Nephron (organoid): ENCODE results near the gene OR2T29.
"Not testable (repeated sequence)": the region's sequence is repeated elsewhere in the genome, so short reads cannot be mapped to it uniquely, and the experiment has no call there.

Experiments
- H3K27ac Mint-ChIP-seq, 3 experiments: 2 replicates each; pipeline ENCODE4 v1.8.0; 2020; ENCODE audit warnings: mixed read lengths in 3 of 3, mild to moderate bottlenecking in 2 of 3, moderate library complexity in 1 of 3
- H3K27me3 Mint-ChIP-seq: 2 replicates; pipeline ENCODE4 v1.8.0; 2021; ENCODE audit warnings: low read depth, mild to moderate bottlenecking, moderate library complexity, mixed read lengths
- H3K36me3 Mint-ChIP-seq: 2 replicates; pipeline ENCODE4 v1.8.0; 2020; ENCODE audit warnings: low read depth, mixed read lengths
- H3K4me1 Mint-ChIP-seq: 2 replicates; pipeline ENCODE4 v1.8.0; 2020; ENCODE audit warnings: mixed read lengths
- H3K4me3 Mint-ChIP-seq, 3 experiments: 2 replicates each; pipeline ENCODE4 v1.8.0; 2020; ENCODE audit warnings: mild to moderate bottlenecking in 3 of 3, mixed read lengths in 3 of 3, moderate library complexity in 2 of 3
- H3K9me3 Mint-ChIP-seq: 2 replicates; pipeline ENCODE4 v1.8.0; 2020; ENCODE audit warnings: mixed read lengths
- TF ChIP-seq, protein P1 (sequence below), 3 experiments: fragments of 200-600 bp; sonication (generic); IDR thresholded peaks; one replicate each; pipeline ENCODE4 v1.5.0; 2021; ENCODE audit warnings: antibody characterized with exemption in 3 of 3; ENCODE audit not compliant: unreplicated experiment in 3 of 3

The OR2T29 gene

DNA sequence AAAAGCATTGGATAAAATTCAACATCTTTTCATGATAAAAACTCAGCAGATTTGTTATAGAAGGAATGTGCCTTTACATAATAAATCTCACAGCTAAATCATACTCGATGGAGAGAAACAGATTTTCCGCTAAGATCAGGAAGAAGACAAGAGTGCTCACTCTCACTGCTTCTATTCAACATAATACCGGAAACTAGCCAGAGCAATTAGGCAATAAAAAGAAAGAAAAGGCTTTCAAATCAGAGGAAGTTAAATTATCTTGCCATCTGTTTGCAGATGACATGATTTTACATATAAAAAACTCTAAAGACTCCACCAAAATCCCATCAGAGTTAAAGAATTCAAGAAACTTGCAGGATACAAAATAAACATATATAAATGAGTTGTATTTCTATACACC, 8.2 kb upstream of the OR2T29 start:
- not testable (repeated sequence) for H3K27ac Mint-ChIP-seq, H3K4me3 Mint-ChIP-seq, H3K36me3 Mint-ChIP-seq, H3K4me1 Mint-ChIP-seq, H3K27me3 Mint-ChIP-seq
- H3K9me3 Mint-ChIP-seq, result peaks cover 12% of the 10 kb centered on the region

DNA sequence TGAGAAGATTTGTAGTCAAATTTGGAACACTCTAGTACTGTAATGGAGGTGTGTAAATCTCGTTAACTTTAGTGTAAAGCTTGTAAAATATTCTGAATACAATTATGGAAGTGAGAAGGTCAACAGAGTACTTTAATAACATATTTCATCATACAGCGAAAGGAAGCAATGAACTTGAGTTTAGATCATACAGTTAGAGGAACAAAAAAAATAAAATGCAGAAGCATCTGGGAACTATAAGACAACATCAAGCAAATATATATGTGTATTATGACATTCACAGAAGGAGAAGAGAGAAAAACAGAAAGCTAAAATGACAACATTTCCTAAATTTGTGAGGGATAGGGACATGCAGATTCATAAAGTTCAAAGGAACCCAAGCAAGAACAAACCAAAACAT, 6.5 kb upstream of the OR2T29 start:
- H3K4me1 Mint-ChIP-seq, H3K27me3 Mint-ChIP-seq, H3K4me3 Mint-ChIP-seq, H3K36me3 Mint-ChIP-seq, H3K27ac Mint-ChIP-seq: not testable (repeated sequence)
- H3K9me3 Mint-ChIP-seq, result peaks cover 12% of the 10 kb centered on the region

DNA sequence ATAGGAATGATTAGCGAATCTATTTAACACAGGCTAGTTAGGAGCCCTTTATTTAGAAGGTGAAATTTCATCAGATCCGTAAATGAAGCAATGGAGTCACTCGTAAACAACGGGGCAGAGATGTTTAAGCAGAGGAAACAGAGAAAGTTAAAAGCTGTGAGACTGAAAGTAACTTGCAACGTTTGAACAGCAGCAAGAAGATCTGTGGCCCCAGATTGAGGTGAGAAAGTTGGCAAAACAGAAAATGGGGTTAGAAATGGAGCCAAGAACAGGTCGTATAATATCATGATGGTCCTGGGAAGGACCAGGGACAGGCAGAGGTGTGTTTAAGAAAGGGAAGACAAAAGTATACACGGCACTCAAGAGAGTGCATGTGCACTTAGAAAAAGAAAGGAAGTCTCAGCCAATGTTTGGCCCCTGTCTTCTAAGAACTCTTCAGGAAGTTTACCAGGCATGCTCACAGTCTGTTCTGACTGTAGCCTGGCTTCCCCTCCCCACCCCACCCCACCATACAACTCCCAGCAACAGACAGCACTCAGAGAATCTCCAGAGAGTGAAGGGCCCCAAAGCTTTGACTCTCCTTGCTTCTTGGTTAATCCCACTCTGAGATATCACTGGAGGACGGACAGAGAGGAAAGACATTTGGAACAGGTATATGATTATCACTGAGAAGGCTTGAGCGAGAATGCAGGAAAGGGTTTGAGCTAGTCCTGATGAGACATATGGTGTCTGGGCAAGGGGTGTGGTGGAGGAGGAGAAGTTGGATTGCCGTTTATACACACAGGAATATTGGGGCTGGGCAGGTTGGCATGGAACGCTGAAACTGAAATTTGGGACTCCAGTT, 3.2 kb upstream of the OR2T29 start:
- H3K27me3 Mint-ChIP-seq, H3K36me3 Mint-ChIP-seq, H3K4me3 Mint-ChIP-seq, H3K27ac Mint-ChIP-seq, H3K4me1 Mint-ChIP-seq, H3K9me3 Mint-ChIP-seq: not testable (repeated sequence)

DNA sequence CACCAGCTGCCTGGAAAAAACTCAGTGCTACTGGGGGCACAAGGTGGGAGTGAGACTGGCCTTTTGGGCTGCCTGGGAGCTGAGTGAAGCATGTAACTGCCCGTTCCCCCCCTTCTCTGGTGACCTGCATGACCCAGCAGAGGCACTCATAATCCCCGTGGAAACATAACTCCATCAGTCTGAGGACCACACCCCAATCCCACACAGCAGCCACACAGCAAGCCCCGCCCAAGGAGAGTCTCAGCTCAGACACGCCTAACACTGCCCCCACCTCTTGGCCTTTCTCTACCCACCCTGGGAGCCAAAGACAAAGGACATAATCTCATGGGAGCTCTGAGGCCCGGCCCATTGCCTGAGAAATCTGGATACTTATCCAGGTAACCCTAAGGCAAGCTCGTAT, 11.5 kb downstream of the OR2T29 start:
- not testable (repeated sequence) for H3K4me3 Mint-ChIP-seq, H3K4me1 Mint-ChIP-seq, H3K27ac Mint-ChIP-seq, H3K36me3 Mint-ChIP-seq, H3K9me3 Mint-ChIP-seq, H3K27me3 Mint-ChIP-seq

DNA sequence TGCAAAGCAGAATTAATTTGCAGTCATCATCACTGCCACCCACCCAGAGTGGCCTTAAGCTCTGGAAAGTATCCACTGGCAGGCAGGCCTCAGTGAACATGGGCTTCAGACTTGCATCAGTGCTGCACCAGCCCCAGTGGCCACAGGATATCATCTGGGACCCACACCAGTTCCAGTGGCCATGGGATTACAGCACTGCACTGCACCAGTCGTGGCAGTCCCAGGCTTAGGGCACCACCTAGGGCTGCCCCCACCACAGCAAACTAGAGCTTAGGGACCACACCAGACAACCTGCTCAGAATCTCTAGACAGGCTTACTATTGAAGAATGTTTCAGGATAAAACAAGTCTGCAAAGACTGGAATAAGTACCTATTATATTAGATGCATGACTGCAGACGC, 15.2 kb downstream of the OR2T29 start:
- not testable (repeated sequence) for H3K9me3 Mint-ChIP-seq, H3K4me1 Mint-ChIP-seq, H3K27ac Mint-ChIP-seq, H3K36me3 Mint-ChIP-seq, H3K4me3 Mint-ChIP-seq, H3K27me3 Mint-ChIP-seq

DNA sequence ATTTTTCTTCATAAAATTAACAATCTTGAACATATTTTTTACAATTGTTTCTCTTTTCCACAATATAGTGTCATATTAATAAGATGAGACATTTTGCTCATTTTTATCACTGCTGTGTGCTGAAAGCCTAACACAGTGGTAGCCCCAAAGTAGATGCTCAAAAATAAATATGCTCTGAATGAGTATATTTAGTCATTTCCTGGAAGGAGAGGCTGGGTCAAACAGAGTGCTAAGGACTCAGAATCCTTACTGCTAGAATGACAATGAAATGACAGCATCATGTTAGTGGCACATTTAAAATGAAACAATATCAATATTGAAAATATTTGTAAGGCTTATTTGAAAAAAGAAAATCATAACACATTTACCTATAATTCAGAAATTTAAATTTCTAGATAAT, 25.1 kb downstream of the OR2T29 start:
- not testable (repeated sequence) for H3K36me3 Mint-ChIP-seq, H3K4me3 Mint-ChIP-seq, H3K9me3 Mint-ChIP-seq, H3K4me1 Mint-ChIP-seq, H3K27ac Mint-ChIP-seq, H3K27me3 Mint-ChIP-seq

DNA sequence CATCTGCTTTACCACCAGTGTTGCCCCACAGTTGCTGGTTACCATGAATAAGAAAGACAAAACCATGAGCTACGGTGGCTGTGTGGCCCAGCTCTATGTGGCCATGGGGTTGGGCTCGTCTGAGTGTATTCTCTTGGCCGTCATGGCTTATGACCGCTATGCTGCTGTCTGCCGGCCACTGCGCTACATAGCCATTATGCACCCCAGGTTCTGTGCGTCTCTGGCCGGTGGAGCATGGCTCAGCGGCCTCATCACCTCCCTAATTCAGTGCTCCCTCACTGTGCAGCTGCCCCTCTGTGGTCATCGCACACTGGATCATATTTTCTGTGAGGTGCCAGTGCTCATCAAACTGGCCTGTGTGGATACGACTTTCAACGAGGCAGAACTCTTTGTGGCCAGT, 40.7 kb downstream of the OR2T29 start:
- H3K4me3 Mint-ChIP-seq, result no peak overlapping the region
- peaks cover 40% of the 10 kb centered on the region for H3K9me3 Mint-ChIP-seq
- no peaks in the 10 kb centered on the region for H3K4me1 Mint-ChIP-seq
- H3K27ac Mint-ChIP-seq, result no peak overlapping the region
- no peaks in the 10 kb centered on the region for H3K27me3 Mint-ChIP-seq
- no peaks in the 10 kb centered on the region for H3K36me3 Mint-ChIP-seq
- TF ChIP-seq, protein P1, sequence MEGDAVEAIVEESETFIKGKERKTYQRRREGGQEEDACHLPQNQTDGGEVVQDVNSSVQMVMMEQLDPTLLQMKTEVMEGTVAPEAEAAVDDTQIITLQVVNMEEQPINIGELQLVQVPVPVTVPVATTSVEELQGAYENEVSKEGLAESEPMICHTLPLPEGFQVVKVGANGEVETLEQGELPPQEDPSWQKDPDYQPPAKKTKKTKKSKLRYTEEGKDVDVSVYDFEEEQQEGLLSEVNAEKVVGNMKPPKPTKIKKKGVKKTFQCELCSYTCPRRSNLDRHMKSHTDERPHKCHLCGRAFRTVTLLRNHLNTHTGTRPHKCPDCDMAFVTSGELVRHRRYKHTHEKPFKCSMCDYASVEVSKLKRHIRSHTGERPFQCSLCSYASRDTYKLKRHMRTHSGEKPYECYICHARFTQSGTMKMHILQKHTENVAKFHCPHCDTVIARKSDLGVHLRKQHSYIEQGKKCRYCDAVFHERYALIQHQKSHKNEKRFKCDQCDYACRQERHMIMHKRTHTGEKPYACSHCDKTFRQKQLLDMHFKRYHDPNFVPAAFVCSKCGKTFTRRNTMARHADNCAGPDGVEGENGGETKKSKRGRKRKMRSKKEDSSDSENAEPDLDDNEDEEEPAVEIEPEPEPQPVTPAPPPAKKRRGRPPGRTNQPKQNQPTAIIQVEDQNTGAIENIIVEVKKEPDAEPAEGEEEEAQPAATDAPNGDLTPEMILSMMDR (IDR thresholded peaks at IDR 0.05; ENCODE audit: unreplicated experiment in 3 of 3), result no peak

DNA sequence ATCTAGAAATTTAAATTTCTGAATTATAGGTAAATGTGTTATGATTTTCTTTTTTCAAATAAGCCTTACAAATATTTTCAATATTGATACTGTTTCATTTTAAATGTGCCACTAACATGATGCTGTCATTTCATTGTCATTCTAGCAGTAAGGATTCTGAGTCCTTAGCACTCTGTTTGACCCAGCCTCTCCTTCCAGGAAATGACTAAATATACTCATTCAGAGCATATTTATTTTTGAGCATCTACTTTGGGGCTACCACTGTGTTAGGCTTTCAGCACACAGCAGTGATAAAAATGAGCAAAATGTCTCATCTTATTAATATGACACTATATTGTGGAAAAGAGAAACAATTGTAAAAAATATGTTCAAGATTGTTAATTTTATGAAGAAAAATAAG, 52.4 kb downstream of the OR2T29 start:
- not testable (repeated sequence) for H3K27ac Mint-ChIP-seq

DNA sequence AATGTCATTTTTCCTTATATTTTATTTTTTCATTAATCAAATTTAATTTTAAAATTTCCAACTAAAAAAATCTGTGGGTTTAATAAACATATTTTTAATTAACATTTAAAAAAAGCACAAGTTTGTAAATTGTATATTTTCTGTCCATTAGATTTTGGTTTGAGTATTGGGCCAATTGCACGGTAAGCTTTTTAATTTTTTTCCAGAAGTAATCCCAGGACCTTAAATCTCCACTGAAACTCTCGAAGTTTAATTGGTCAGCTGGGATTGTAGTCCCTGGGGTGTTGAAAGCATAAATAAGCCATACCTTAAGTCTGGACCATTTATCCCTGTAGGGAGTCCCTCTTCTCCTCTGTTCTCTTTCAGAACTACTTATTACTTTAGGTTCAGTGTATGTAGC, 54.8 kb downstream of the OR2T29 start, which contains the start of gene OR2G6:
Gene OR2G6, plus strand, starts transcription at position 301 of the 400 bp plus-strand sequence. CDS start 13,574 bp downstream, outside the sequence.
- H3K27me3 Mint-ChIP-seq, H3K36me3 Mint-ChIP-seq, H3K4me1 Mint-ChIP-seq, H3K27ac Mint-ChIP-seq, H3K4me3 Mint-ChIP-seq, H3K9me3 Mint-ChIP-seq: not testable (repeated sequence)

More for the DNA sequence above, 52.4 kb downstream of the OR2T29 start:
- H3K27me3 Mint-ChIP-seq, H3K4me1 Mint-ChIP-seq, H3K36me3 Mint-ChIP-seq, H3K9me3 Mint-ChIP-seq, H3K4me3 Mint-ChIP-seq: not testable (repeated sequence)
